Measurements from ENCODE around the gene PDZD8. TPM values are rescaled to one million over a fixed set of nuclear protein-coding genes. Genes with fewer than 3 reads are reported as not detected.

PDZD8 gene
- total RNA-seq, 1 experiment from 2014 or later: 11.9 TPM

Other genes starting within 250 kb of the PDZD8 start
- gene VAX1, start 237.2 kb downstream of the PDZD8 start, total RNA-seq (2014; rRNA removed; shearing (Covaris generic)): not detected in 2 replicates
- not detected in 2 replicates for gene KCNK18, start 178.0 kb downstream of the PDZD8 start, total RNA-seq (2014; rRNA removed; shearing (Covaris generic))
- gene SLC18A2, start 134.3 kb downstream of the PDZD8 start, total RNA-seq (2014; rRNA removed; shearing (Covaris generic)): not detected in 2 replicates
- not detected in 2 replicates for gene EMX2, start 167.3 kb upstream of the PDZD8 start, total RNA-seq (2014; rRNA removed; shearing (Covaris generic))

All from RPMI7951 (cell line).